HG03060 (cell line): ENCODE data around the gene ACO1.

ENCODE experiments used
- ATAC-seq: cut with Tn5 transposase; IDR thresholded peaks from one replicate; pipeline ENCODE4 v1.9.1; 2021; ENCODE audit warnings: low read depth, moderate number of reproducible peaks; ENCODE audit not compliant: unreplicated experiment

The ACO1 gene

DNA sequence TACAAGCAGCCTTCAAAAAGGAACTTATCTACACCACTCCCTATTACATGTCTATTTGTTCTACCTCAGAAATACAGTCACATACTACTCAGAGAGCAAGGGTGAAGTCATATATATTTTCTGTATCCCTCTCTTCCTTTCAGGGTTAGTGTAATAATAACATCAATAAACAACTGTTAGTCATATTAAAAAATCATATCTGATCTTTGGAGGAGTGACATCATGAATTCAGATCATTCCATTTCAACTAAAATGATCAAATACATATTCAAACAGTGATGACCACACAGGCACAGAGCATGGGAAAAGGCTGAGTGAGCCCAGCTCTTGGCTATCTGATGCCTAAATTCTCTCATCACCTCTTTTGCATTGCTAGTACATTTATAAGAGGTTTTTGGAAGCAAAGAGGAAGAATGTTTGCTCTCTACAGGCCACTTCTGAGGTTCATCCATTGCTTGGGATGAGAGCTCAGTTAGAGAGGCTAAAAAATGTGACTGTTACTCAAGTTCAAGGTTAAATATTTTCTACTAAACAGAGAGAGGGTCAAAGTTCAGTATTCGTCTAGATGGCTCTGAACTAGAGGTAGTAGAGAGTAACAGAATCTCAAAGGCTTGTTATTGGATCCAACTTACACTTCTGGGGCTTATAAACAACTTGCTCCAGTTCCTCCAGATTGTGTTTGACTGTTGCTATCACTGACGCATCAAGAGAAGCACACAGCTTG lies 102.6 kb downstream of the ACO1 start:
- ATAC-seq, result no peak

DNA sequence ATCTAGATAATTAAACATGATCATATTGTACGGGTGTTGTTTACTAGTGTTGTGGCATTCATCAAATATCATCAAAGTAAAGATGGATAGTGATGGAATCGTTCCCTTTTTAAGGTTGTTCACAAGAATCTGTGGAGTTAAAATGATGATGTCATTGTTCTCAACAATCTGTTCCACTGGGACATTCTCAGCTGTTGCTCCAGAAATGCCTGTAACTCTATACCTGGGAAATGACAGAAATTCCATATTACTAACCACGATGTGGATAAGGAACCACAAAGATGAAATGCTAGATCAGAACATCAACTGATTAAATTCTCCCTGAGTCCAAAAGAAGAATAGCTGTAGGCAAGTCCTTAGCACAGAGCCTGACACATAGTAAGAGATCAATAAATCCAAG lies 103.5 kb downstream of the ACO1 start:
- no peak for ATAC-seq

DNA sequence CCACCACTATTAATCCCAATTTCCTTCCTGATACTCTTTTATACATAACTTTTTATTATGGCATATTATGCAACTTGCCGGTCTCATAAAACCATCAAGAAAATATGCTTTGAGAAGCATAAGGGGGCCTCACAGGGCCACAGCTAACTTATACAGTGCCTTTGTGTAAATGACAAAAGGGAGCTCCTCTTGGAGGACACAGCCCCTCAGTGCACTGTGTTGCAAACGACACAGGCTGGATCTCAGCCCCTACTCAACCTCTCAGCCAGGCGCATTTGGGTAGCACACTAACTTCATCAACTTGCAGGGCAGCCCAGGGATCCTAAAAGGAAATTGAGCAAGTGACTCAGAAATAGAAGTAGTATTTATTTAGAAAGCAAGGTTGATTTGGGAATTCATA lies 106.2 kb downstream of the ACO1 start:
- no peak for ATAC-seq

DNA sequence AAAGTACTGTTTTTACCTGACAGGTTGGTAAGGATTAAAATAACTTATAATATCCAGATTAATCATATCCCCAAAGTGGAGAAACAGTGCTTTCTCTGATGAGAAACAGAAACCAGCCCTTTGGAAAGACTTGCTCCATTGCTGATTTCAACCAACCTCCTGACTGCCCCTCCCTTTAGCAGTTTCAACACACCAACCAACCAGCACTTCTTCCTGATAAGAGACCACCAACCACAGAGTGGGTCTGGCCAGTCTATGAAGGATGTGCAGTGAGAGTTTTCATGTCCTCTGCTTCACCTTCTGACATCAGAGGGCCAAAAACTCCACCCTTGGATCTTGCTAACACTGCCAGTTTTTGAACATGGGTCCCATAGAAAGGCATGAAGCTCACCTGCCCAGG lies 113.5 kb downstream of the ACO1 start:
- ATAC-seq, result no peak

DNA sequence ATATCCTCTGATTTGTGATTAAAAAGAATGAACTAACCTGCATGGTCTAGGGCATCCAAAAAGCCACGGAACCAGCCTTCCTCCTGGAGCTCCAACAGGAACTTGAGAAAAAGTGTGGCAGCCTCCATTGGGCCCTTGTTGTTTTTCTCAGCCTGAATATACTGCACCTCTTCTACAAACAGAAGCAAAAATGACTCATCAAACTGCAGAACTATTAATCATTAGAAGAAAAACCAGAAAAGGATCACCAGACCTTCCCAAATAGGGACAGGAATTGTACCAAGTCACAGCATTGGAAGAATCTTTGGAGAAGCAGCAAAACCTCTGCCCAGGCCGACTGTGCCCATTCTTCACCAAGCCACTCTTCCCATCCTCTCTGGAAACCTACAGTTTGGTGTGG lies 116.3 kb downstream of the ACO1 start:
- ATAC-seq, result no peak

DNA sequence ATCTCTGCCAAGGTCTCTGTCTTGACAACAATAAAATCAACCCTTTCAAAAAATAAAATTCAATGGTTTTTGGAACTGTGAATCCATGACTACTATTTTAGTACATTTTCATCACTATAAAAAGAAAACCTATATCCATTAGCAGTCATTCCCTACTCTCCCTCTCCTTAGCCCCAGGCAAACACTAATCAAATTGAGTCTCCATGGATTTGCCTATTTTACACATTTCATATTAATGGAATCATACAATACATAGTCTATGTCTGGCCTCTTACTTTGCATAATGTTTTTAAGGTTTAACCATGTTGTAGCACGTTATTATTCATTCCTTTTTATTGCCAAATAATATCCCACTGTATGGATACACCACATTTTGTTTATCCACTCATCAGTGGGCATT lies 117.4 kb downstream of the ACO1 start:
- ATAC-seq, result no peak

DNA sequence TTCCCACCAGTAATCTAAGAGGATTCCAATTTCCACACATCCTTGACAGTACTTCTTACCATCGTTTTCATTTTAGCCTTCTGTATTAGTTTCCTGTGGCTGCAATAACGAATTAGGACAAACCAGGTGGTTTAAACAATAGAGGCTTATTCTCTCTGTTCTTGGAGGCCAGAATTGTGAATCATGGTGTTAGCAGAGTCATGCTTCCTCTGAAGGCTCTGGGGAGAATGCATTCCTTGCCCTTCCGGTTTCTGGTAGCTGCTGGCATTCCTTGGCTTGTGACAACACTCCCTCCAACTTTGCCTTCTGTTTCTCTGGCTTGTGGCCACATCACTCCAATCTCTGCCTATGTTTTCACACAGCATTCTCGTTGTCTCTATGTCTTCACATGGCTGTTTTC lies 118.0 kb downstream of the ACO1 start:
- ATAC-seq, result no peak

DNA sequence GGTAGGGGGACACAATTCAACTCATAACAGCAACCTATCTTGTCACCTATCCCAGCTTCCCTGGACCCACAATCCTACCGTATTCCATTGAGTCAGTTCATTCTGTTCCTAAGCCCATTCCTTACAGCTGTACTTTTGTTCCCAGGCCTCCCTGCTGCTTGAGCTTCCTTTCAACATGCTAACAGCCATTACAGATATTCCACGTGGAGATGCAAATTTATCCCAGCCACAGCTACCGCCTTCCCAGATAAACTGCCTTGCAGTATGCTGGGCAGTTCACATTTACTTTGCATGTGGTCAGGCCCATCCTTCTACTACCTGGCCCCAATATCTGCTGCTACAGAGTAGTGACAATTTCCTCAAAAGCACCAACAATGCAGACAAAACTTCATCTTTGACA lies 118.6 kb downstream of the ACO1 start:
- ATAC-seq, result no peak
